Stimulated activated CD4-positive, alpha-beta T cell treated with anti-CD3 and anti-CD28 coated beads, Interleukin-12 subunit alpha, Interleukin-12 subunit beta, amount 100 ng/mL, for 48 hours (primary cell): ENCODE results near the gene ASGR1.

ENCODE experiments used
- DNase-seq, 3 donors: peaks; one replicate each; pipeline ENCODE4 v3.0.0-alpha.2; 2020; ENCODE audit warnings: low read depth in 2 of 3, low spot score in 1 of 3

The ASGR1 gene

GRCh38 chr17:7124923-7125322 is 54.2 kb downstream of the ASGR1 start:
- DNase-seq, result no peak

GRCh38 chr17:7123844-7124243 is 55.3 kb downstream of the ASGR1 start:
- no peak for DNase-seq
